NCI-H524 treated with DMSO at 0.1 percent for 48 hours (cell line): ENCODE data around the gene CHORDC1.
A peak's percentile ranks its signal among the peaks of the same experiment; 100 is the strongest.
"Not testable (repeated sequence)": the region's sequence is repeated elsewhere in the genome, so short reads cannot be mapped to it uniquely, and the experiment has no call there.

Experiments used
- DNase-seq: peaks from one replicate; lab custom pipeline; 2025; lab: John Stamatoyannopoulos, UW

CHORDC1 gene

GRCh38 chr11:90216611-90217010, 6.2 kb downstream of the CHORDC1 start:
- DNase-seq = no peak

GRCh38 chr11:90213322-90213721, 9.5 kb downstream of the CHORDC1 start:
- no peak for DNase-seq

- DNase-seq = no peak
Measured at GRCh38 chr11:90208857-90209256, 14.0 kb downstream of the CHORDC1 start.

GRCh38 chr11:90207992-90208391, 14.9 kb downstream of the CHORDC1 start:
- not testable (repeated sequence) for DNase-seq

- peak; percentile 7 for DNase-seq
Measured at GRCh38 chr11:90204832-90205646, 17.8 kb downstream of the CHORDC1 start.

GRCh38 chr11:90204407-90204806, 18.4 kb downstream of the CHORDC1 start:
- no peak for DNase-seq

- no peak for DNase-seq
Measured at GRCh38 chr11:90202342-90202741, 20.5 kb downstream of the CHORDC1 start.

- no peak for DNase-seq
Measured at GRCh38 chr11:90197377-90197776, 25.5 kb downstream of the CHORDC1 start.

- DNase-seq = no peak
Measured at GRCh38 chr11:90192869-90193582, 29.8 kb downstream of the CHORDC1 start.

GRCh38 chr11:90189011-90189410, 33.8 kb downstream of the CHORDC1 start:
- no peak for DNase-seq

- no peak for DNase-seq
Measured at GRCh38 chr11:90187839-90188238, 35.0 kb downstream of the CHORDC1 start.

GRCh38 chr11:90179923-90180322, 42.9 kb downstream of the CHORDC1 start:
- no peak for DNase-seq

- DNase-seq = no peak
Measured at GRCh38 chr11:90178751-90179150, 44.1 kb downstream of the CHORDC1 start.

GRCh38 chr11:90176069-90176468, 46.8 kb downstream of the CHORDC1 start:
- DNase-seq = no peak

- DNase-seq = no peak
Measured at GRCh38 chr11:90171359-90171758, 51.5 kb downstream of the CHORDC1 start.

GRCh38 chr11:90168571-90168970, 54.3 kb downstream of the CHORDC1 start:
- no peak for DNase-seq

GRCh38 chr11:90167704-90168103, 55.1 kb downstream of the CHORDC1 start:
- DNase-seq = not testable (repeated sequence)

- not testable (repeated sequence) for DNase-seq
Measured at GRCh38 chr11:90166982-90167573, 55.8 kb downstream of the CHORDC1 start.
